ENCODE results near the gene PEX10.

The PEX10 gene

GRCh38 chr1:2418791-2419320 is 6.5 kb upstream of the PEX10 start:
- no peak for DNase-seq

GRCh38 chr1:2417833-2418225 is 5.5 kb upstream of the PEX10 start:
- DNase-seq = no peak

DNA sequence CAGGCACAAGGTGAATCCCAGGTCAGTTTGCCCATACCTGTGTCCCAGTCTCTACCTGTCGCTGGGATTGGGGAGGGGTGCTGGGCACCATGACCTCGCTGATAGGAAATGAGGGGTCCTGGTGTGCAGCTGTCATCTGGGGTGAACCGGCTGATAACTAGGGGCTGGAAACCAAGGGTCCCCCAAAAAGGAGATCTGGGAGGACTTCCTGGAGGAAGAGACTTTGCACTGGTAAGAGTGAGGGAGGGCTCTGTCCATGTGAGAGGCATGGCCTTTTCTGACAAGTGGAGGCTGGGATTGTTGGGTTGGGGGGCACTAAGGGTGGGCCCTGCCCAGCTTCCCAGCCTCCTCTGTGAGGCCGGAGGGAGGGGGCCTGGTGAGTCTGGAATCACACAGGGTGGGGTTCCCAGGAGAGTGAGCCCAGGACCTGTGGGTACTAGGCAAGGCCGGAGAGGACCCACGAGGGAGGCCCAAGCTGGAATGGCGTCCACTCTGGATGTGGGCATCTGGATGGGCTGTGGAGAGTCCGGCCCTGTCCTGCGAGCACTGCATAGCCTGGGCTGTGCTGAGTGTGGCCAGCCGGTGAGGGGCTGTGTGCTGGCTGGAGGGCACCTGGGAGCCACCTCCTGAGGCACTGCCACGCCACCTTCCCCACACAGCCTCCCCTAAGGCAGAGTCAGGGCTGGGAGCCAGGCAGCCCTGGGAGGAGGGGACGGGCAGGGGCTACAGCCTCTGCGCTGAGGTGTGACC is 4.9 kb upstream of the PEX10 start:
- no peak for DNase-seq

DNA sequence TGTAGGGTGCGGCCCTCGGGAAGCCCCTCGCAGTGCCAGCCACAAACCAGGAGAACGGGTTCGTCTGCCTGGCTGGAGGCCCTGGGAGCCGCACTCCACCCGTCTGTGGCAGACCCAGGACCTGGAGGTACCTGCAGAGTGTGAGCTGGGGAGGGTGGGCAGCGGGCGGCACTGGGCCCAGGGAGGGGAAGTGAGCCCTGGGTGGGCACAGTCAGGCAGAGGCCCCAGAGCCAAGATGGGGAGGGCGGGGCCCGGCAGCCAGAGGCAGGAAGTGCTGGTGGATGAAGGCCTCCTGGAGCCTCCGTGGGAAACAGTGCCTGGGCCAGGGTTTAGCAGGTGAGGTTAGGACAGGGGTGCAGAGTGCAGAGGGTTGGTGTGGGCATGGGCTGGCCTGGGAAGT is 4.0 kb upstream of the PEX10 start:
- peak; percentile 46 for DNase-seq

DNA sequence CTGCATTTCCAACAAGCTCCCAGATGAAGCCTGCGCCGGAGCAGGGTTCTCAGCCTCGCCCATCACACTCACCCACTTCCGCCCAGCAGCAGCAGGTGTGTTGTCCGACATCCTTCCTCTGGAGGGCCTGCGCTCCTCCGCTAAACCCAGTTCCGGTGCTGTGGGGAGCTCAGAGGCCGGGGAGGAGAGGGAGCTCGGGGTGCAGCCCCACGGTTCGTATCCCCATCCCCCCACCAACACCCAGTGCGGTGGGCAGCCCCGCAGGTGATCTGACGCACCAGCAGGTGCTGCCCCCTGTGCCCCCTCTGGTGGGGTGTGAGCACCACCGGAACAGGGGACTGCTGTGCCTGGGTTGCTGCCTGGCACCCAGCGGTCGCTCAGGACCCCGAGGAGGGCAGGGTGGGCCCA is 3.4 kb upstream of the PEX10 start:
- DNase-seq = peak; percentile 59

- no peak for DNase-seq
Measured at GRCh38 chr1:2415337-2415736, 3.0 kb upstream of the PEX10 start.

- DNase-seq = peak; percentile 89
Measured at GRCh38 chr1:2414297-2414958, 2.1 kb upstream of the PEX10 start.

DNA sequence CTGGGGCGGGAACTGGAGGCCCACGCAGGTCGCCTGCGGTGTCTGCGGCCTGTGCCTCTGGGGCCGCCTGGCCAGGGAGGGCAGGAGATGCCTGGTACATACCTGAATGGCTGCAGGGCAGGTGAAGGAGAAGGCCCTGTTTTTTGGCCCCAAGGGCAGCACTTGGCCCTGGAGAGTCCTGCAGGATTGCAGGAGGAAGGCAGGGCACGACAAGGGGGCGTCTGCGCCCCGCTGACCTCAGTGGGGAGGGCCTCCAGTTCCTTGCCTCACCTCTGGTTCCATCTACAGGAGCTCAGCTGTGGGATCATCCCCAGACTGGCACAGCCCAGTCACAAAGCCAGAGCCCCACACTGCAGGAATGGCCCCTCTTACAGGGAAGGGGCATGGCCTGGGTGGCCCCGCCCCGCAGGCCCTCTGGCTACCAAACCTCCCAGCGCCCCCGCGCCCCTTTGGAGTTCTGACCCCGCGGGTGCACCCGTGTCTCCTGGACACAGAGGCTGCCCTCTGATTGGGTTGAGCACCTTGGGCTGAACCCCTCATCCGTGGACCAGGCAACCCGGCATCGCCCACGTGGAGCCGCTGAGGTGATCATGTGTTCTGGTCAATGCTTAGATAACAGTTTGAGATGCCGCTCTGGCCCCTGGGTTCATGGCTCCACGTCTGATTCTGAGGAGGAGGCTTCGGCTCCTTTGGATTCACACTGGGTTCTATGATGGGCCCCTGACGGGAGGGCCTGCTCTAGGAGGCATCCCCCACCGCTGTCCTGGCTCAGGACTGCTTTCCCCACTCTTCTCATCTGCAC is 1.3 kb upstream of the PEX10 start:
- DNase-seq = peak; percentile 52

DNA sequence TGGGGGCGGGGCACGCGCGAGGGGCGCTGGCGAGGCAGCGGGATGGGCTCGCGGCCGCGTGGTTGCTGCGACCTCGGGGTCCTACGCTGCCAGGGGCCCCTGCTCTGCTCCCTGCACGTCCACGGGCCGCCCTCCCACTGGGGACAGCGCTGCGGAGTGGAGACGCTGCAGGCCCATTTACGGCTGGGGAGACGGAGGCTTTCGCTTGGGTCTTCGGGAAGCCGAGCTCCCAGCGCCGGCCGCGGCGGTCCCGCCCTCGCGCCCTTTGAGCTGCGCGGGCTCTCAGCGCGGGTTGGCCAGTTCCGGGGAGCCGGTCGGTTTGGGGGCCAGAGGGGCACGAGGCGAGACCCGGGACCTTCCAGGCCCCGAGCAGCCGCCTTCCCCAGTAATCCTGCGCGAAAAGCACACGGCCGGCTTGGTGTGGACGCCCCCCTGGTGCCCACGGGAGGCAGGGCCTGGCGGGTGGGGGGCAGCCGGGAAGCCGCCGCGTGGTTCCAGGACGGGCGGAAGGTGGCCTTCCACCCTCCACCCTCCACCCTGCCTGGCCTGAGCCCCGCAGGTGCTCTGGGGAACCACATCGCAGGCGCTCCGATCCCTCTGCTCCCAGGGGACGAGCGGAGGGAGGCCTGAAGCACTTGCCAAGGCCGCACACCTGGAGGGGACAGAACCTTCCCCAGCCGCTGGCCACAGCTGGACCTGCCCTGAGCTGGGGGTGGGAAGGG is 570 bp upstream of the PEX10 start:
- DNase-seq = no peak

DNA sequence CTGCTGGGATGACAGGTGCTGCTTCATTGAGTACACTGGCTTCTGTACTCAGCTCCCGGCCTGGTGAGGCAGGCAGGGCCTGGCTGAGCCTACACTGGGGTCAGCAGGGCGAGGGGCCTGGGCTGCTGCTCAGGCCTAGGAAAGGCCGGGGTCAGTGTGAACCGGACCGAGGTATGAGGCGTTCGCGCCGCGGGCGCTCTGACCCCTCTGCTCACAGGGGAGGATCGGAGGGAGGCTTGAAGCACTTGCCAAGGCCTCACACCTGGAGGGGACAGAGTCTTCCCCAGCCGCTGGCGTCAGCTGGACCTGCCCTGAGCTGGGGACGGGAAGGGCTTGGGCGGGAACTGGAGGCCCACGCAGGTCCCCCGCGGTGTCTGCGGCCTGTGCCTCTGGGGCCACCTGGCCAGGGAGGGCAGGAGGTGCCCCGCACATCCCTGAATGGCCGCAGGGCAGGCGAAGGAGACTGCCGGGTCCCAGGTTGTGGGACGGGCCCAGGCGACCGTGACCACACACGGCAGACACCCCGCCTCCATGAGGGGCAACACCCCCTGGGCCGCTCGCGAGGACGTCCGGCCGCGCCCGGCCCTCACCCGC is 466 bp downstream of the PEX10 start:
- peak; percentile 36 for DNase-seq

DNA sequence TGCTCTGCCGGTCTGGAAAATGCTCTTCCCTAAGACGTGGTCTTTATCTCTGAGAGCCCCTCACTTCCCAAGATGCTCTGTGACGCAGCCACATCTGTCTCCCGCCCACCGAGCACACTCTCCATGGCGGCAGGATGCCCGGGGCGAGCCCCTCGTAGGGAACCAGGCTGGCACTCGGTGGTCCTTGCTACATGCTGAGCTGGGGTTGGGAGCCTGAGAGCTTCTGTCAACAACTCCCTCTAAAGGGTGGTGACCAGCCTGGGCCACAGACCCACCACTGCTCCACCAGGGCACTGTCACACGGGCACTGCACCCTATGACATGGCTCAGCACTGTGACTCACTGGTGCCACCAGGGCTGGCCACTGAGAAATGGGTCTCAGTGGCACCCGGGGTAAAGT is 2.6 kb downstream of the PEX10 start:
- DNase-seq = no peak

DNA sequence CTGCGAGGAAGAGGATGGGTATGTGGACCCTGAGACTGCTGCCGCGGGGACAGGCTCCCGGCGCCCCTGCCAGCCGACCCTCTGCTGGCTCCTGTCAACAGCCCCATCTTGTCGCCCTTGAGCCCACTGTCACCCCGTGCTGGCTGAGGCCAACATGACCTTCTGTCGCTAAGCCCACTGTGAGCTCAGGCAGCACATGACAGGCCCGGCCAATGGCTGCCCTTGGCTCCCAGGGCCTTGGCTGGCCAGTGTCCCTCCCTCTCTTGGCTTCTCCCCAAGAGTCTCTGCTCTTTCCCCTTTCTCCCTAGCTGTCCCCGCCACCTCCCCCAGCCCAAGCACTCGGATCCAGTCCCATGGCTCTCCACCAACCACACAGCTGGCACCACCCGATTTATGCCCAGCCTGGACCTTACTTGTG is 3.5 kb downstream of the PEX10 start:
- no peak for DNase-seq

GRCh38 chr1:2408456-2408855 is 3.9 kb downstream of the PEX10 start:
- no peak for DNase-seq

DNA sequence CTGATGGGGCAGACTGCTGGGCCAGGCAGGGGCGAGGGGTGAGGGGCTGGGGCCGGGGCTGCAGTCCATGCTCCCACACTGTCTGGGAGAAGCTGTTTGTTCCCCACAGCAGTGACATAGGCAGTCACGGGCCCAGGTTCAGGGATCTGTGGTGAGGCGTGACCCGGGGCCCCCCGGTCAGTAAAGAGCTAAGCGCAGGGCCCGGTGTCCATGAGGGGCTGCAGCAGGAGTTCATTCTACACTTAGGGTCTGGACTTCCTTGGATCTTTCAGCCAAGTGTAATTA is 4.4 kb downstream of the PEX10 start:
- DNase-seq = no peak

- no peak for DNase-seq
Measured at GRCh38 chr1:2407166-2407990, 5.0 kb downstream of the PEX10 start.

DNA sequence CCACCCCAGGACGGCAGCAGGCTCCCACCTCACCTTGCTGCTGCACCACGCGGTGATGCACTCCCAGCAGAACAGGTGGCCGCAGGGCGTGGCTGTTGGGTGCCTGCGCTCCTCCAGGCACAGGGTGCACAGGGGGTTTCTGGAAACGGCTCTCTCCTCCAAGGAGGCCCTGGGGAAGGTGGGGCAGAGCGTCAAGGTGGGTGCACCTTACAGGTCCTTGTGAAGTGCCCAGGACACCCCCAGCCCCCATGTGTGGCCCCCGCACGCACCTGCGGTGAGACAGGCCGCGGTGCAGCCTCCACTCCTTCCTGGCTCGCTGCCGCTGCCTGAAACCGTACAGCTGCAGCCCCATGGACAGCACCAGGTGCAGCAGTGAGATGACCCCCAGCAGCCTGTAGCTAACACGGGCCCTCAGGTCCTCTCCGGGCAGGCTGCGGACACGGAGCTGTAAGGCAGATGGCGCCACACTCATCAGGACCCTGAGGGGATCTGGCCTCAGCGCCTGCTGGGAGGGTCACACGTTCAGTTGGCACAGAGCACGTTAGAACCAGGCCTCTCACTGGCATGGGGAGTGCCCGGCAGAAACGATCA is 5.8 kb downstream of the PEX10 start:
- no peak for DNase-seq

- no peak for DNase-seq
Measured at GRCh38 chr1:2405588-2406295, 6.6 kb downstream of the PEX10 start.

GRCh38 chr1:2404890-2405511 is 7.4 kb downstream of the PEX10 start:
- DNase-seq = no peak

DNA sequence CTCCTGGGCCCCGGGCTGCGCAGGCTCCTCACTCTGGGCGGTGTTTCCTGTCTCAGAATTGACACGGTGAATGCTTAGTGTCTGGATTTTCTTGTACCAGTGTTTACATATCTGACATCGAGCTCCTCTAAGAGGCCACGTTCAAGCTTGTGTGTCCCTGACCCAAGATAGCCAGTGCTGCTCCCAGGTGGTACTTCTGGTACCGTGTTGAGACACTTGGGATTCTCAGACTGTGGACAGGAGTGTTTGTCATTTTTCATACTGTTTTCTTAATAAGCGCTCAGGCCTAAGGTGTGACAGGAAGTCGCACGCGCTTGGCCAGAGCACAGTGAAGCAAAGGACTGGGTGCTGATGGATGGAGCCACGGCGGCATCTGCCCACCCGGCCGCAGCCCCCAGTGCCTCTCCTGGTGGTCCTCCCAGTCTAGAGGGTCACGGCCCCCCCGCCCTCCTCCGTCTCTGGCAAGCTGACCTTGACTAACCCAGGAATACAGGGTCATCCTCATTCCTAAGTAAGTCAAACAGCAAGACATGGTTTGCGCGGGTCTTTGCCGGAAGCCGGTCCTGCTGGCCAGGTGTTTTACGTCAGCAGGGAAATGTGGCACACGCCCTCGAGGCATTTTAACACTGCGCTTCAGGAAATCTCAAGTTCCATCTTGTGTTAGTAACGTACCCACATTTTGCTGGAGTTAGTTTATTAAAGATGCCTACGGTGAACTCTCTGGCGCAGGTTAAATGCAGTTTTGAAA is 8.0 kb downstream of the PEX10 start:
- DNase-seq = no peak

DNA sequence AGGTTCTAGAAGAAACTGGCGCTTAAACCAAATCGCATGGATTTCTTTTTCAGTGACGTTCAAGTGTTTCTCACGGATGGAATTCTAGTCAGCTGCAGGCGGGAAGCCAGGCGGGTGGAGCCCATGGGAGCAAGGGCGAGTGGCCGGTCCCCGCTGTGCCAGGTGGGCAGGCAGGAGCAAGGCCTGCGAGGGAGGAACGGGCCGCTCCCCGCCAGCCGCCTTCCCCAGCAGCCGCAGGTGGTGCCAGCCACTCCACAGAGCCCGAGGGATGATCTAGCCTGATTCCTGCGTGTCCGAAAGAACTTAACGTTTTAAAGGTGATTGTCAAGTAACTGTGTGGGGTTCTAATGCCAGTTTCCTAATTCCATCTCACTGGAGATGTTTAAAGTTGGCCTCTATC is 9.1 kb downstream of the PEX10 start:
- DNase-seq = no peak

Measured in stimulated activated CD8-positive, alpha-beta memory T cell treated with anti-CD3 and anti-CD28 coated beads, Interleukin-4, amount 100 ng/mL, for 48 hours (primary cell).